GM12865 (cell line): Measurements from ENCODE around the gene PLEKHM2.

Experiments
- DNase-seq: peaks from one replicate; pipeline ENCODE4 v3.0.0; 2010; ENCODE audit warnings: low read depth
- H3K4me3 ChIP-seq: 2 replicates; pipeline ENCODE4 v1.5.1; 2011; ENCODE audit warnings: mild to moderate bottlenecking, low read depth, low read length, control low read depth
- CTCF ChIP-seq: IDR thresholded peaks from 2 replicates; pipeline ENCODE4 v1.5.1; 2011; ENCODE audit warnings: low read length, control low read depth, low read depth, inconsistent platforms; ENCODE audit not compliant: insufficient read depth; ENCODE audit errors: missing control alignments

Gene PLEKHM2

GRCh38 chr1:15706751-15707150, 22.6 kb downstream of the PLEKHM2 start:
- TF ChIP-seq CTCF = no peak
- no peak overlapping the region for H3K4me3 ChIP-seq
- DNase-seq = no peak

- H3K4me3 ChIP-seq = no peak overlapping the region
- TF ChIP-seq CTCF = no peak
- no peak for DNase-seq
These were observed 23.3 kb downstream of the PLEKHM2 start for GRCh38 chr1:15707239-15707925.

- DNase-seq = no peak
- TF ChIP-seq CTCF = no peak
- no peak overlapping the region for H3K4me3 ChIP-seq
These were observed 24.5 kb downstream of the PLEKHM2 start for GRCh38 chr1:15708486-15709137.

GRCh38 chr1:15709226-15709625, 25.1 kb downstream of the PLEKHM2 start:
- TF ChIP-seq CTCF = no peak
- no peak for DNase-seq
- H3K4me3 ChIP-seq = no peak overlapping the region

- no peak for DNase-seq
- TF ChIP-seq CTCF = no peak
- H3K4me3 ChIP-seq = no peak overlapping the region
These were observed 28.0 kb downstream of the PLEKHM2 start for GRCh38 chr1:15712168-15712567.

- no peak for DNase-seq
- H3K4me3 ChIP-seq = no peak overlapping the region
- no peak for TF ChIP-seq CTCF
These were observed 30.5 kb downstream of the PLEKHM2 start for GRCh38 chr1:15714406-15715136.
